GM20000 (cell line): ENCODE measurements around the gene OSBPL9.

Experiments
- DNase-seq: peaks from one replicate; pipeline ENCODE4 v3.0.0; 2012; ENCODE audit warnings: low spot score
- CTCF ChIP-seq: IDR thresholded peaks from 2 replicates; pipeline ENCODE4 v1.5.1; 2012; ENCODE audit warnings: mild to moderate bottlenecking, control low read depth; ENCODE audit errors: extremely low read depth, missing control alignments

OSBPL9 gene

GRCh38 chr1:51666478-51666877 lies 49.6 kb downstream of the OSBPL9 start:
- no peak for TF ChIP-seq CTCF
- no peak for DNase-seq

- no peak for DNase-seq
- no peak for TF ChIP-seq CTCF
Measured at GRCh38 chr1:51667561-51667960, 50.7 kb downstream of the OSBPL9 start.

- no peak for DNase-seq
- TF ChIP-seq CTCF = no peak
Measured at GRCh38 chr1:51669272-51669671, 52.4 kb downstream of the OSBPL9 start.

GRCh38 chr1:51669816-51670215 lies 52.9 kb downstream of the OSBPL9 start:
- DNase-seq = no peak
- no peak for TF ChIP-seq CTCF

- no peak for TF ChIP-seq CTCF
- DNase-seq = no peak
Measured at GRCh38 chr1:51671527-51672325, 54.8 kb downstream of the OSBPL9 start.

- no peak for TF ChIP-seq CTCF
- DNase-seq = no peak
Measured at GRCh38 chr1:51673279-51673678, 56.4 kb downstream of the OSBPL9 start.

- DNase-seq = no peak
- TF ChIP-seq CTCF = no peak
Measured at GRCh38 chr1:51675177-51675780, 58.4 kb downstream of the OSBPL9 start.
